Astrocyte (in vitro differentiated cells and primary cell): Measurements from ENCODE around the gene CARD10.

ENCODE experiments used
- EZH2 ChIP-seq: IDR thresholded peaks from 2 replicates; pipeline ENCODE4 v1.6.1; 2012; ENCODE audit warnings: mild to moderate bottlenecking, low read length, inconsistent platforms; ENCODE audit not compliant: insufficient read depth
- TF ChIP-seq, protein P1 (sequence below): IDR thresholded peaks from 2 replicates; pipeline ENCODE4 v1.5.1; 2011; ENCODE audit warnings: low read depth, mild to moderate bottlenecking, inconsistent platforms, low read length, moderate library complexity; ENCODE audit not compliant: insufficient read depth

DNA sequence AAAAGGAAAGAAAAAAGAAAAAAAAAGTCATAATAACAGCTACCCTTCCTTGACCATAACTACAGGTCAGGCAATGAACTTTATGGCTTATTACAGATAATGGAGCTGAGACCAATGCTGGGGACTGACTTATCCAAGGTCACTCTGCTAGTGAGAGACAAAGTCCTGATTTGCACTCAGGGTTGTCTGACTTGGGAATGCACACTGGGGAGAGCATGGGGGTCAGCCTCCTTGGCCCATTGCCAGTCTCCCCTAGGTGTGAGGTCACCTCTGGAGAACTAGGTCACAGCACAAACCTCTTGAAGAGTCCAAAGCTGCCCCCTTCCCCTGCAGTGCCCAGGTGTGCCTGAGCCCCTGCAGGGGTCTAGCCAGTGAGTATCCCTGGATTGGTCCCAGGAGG is 35.8 kb upstream of the CARD10 start:
- TF ChIP-seq EZH2: no peak
- TF ChIP-seq, protein P1, sequence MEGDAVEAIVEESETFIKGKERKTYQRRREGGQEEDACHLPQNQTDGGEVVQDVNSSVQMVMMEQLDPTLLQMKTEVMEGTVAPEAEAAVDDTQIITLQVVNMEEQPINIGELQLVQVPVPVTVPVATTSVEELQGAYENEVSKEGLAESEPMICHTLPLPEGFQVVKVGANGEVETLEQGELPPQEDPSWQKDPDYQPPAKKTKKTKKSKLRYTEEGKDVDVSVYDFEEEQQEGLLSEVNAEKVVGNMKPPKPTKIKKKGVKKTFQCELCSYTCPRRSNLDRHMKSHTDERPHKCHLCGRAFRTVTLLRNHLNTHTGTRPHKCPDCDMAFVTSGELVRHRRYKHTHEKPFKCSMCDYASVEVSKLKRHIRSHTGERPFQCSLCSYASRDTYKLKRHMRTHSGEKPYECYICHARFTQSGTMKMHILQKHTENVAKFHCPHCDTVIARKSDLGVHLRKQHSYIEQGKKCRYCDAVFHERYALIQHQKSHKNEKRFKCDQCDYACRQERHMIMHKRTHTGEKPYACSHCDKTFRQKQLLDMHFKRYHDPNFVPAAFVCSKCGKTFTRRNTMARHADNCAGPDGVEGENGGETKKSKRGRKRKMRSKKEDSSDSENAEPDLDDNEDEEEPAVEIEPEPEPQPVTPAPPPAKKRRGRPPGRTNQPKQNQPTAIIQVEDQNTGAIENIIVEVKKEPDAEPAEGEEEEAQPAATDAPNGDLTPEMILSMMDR: no peak
